ELF-1 (cell line): ENCODE results near the gene MRTFB.
A peak's percentile ranks its signal among the peaks of the same experiment; 100 is the strongest.

Experiments used
- DNase-seq: peaks from one replicate; pipeline ENCODE4 v3.0.0-alpha.2; 2016; ENCODE audit warnings: low read depth, low spot score

MRTFB gene

GRCh38 chr16:14186007-14186794 is 115.1 kb downstream of the MRTFB start:
- DNase-seq: peak; percentile 69

- DNase-seq: no peak
These were observed 115.7 kb downstream of the MRTFB start for GRCh38 chr16:14186795-14187221.

- DNase-seq: no peak
These were observed 116.6 kb downstream of the MRTFB start for GRCh38 chr16:14187517-14188338.

- no peak for DNase-seq
These were observed 122.3 kb downstream of the MRTFB start for GRCh38 chr16:14193316-14193871.

- DNase-seq: no peak
These were observed 123.6 kb downstream of the MRTFB start for GRCh38 chr16:14194721-14195120.

- DNase-seq: no peak
These were observed 124.9 kb downstream of the MRTFB start for GRCh38 chr16:14196011-14196410.

GRCh38 chr16:14196539-14196938 is 125.4 kb downstream of the MRTFB start:
- DNase-seq: no peak

- DNase-seq: no peak
These were observed 126.9 kb downstream of the MRTFB start for GRCh38 chr16:14198012-14198411.

- DNase-seq: no peak
These were observed 127.5 kb downstream of the MRTFB start for GRCh38 chr16:14198572-14198971.

- DNase-seq: no peak
These were observed 128.1 kb downstream of the MRTFB start for GRCh38 chr16:14199199-14199598.

- DNase-seq: no peak
These were observed 128.5 kb downstream of the MRTFB start for GRCh38 chr16:14199624-14200023.

- no peak for DNase-seq
These were observed 131.0 kb downstream of the MRTFB start for GRCh38 chr16:14202095-14202494.

- DNase-seq: no peak
These were observed 131.6 kb downstream of the MRTFB start for GRCh38 chr16:14202697-14203096.

- no peak for DNase-seq
These were observed 132.0 kb downstream of the MRTFB start for GRCh38 chr16:14203166-14203565.

GRCh38 chr16:14205666-14206065 is 134.5 kb downstream of the MRTFB start:
- no peak for DNase-seq

GRCh38 chr16:14211856-14212543 is 140.9 kb downstream of the MRTFB start:
- DNase-seq: no peak

- no peak for DNase-seq
These were observed 144.8 kb downstream of the MRTFB start for GRCh38 chr16:14215941-14216340.

- no peak for DNase-seq
These were observed 148.9 kb downstream of the MRTFB start for GRCh38 chr16:14219983-14220382.

- no peak for DNase-seq
These were observed 152.5 kb downstream of the MRTFB start for GRCh38 chr16:14223632-14224031.

- no peak for DNase-seq
These were observed 154.3 kb downstream of the MRTFB start for GRCh38 chr16:14225457-14225856.

- no peak for DNase-seq
These were observed 161.2 kb downstream of the MRTFB start for GRCh38 chr16:14232106-14232864.
